GM12892 (cell line): ENCODE data around the gene GTF2B.

ENCODE experiments used
- POLR2A ChIP-seq: IDR thresholded peaks from 2 replicates; pipeline ENCODE4 v1.6.1; 2011; ENCODE audit warnings: low read depth, low read length, control low read depth
- POLR2AphosphoS5 ChIP-seq: IDR thresholded peaks from 2 replicates; pipeline ENCODE4 v1.6.1; 2011; ENCODE audit warnings: low read depth, low read length, control low read depth
- TAF1 ChIP-seq: IDR thresholded peaks from 2 replicates; pipeline ENCODE4 v1.6.1; 2011; ENCODE audit warnings: low read depth, mild to moderate bottlenecking, control low read depth, low read length, borderline replicate concordance

- TF ChIP-seq POLR2A, result no peak
- TF ChIP-seq POLR2AphosphoS5, result no peak
- TF ChIP-seq TAF1, result no peak
Observed at GRCh38 chr1:88875595-88875994, 15.8 kb downstream of the GTF2B start.
